ENCODE data around the gene GUCA1A. TPM values are rescaled to one million over a fixed set of nuclear protein-coding genes. Genes with fewer than 3 reads are reported as not detected.
"Not testable (repeated sequence)": the region's sequence is repeated elsewhere in the genome, so short reads cannot be mapped to it uniquely, and the experiment has no call there.

GUCA1A gene
- total RNA-seq, 1 donor from 2014 or later = not detected

- TF ChIP-seq CTCF (IDR thresholded peaks at IDR 0.05) = no peak
- H3K27me3 ChIP-seq = no peaks in the 10 kb centered on the region
- peaks cover 26% of the 10 kb centered on the region for H3K36me3 ChIP-seq
- ATAC-seq (no peak), DNase-seq (no peak)
- no peak overlapping the region for H3K4me3 ChIP-seq
- no peaks in the 10 kb centered on the region for H3K4me1 ChIP-seq
- intact Hi-C loops (cut with DNase I) = no loop called here
- no peaks in the 10 kb centered on the region for H3K9me3 ChIP-seq
- no peak overlapping the region for H3K27ac ChIP-seq
Measured at GRCh38 chr6:42203183-42203582, 30.0 kb downstream of the GUCA1A start.

GRCh38 chr6:42204768-42205282, 31.7 kb downstream of the GUCA1A start:
- Histone ChIP-seq H3K27ac (no peak overlapping the region), H3K27me3 (no peaks in the 10 kb centered on the region), H3K36me3 (peaks cover 42% of the 10 kb centered on the region), H3K9me3 (no peaks in the 10 kb centered on the region), H3K4me3 (no peak overlapping the region), H3K4me1 (no peaks in the 10 kb centered on the region)
- TF ChIP-seq CTCF (IDR thresholded peaks at IDR 0.05) = no peak
- intact Hi-C loops (cut with DNase I) = no loop called here
- DNase-seq (no peak), ATAC-seq (no peak)

GRCh38 chr6:42207559-42207958, 34.4 kb downstream of the GUCA1A start:
- H3K9me3 ChIP-seq; ATAC-seq; DNase-seq; H3K4me3 ChIP-seq; H3K27me3 ChIP-seq; H3K27ac ChIP-seq; H3K4me1 ChIP-seq; intact Hi-C loops (cut with DNase I): not testable (repeated sequence)
- H3K36me3 ChIP-seq = peaks cover 66% of the 10 kb centered on the region

- no peaks in the 10 kb centered on the region for H3K4me1 ChIP-seq
- no peaks in the 10 kb centered on the region for H3K9me3 ChIP-seq
- DNase-seq (no peak), ATAC-seq (no peak)
- no peak overlapping the region for H3K4me3 ChIP-seq
- no peak for TF ChIP-seq CTCF (IDR thresholded peaks at IDR 0.05)
- peaks cover 78% of the 10 kb centered on the region for H3K36me3 ChIP-seq
- no peaks in the 10 kb centered on the region for H3K27me3 ChIP-seq
- no peak overlapping the region for H3K27ac ChIP-seq
- intact Hi-C loops (cut with DNase I) = no loop called here
Measured at GRCh38 chr6:42210551-42210950, 37.4 kb downstream of the GUCA1A start.

GRCh38 chr6:42211726-42212125, 38.6 kb downstream of the GUCA1A start:
- Histone ChIP-seq H3K27ac (no peak overlapping the region), H3K4me1 (peaks cover 4% of the 10 kb centered on the region), H3K27me3 (no peaks in the 10 kb centered on the region), H3K4me3 (no peak overlapping the region), H3K9me3 (no peaks in the 10 kb centered on the region), H3K36me3 (peaks cover 71% of the 10 kb centered on the region)
- no peak for TF ChIP-seq CTCF (IDR thresholded peaks at IDR 0.05)
- DNase-seq = no peak
- intact Hi-C loops (cut with DNase I) = no loop called here
- no peak for ATAC-seq

- no peak for TF ChIP-seq CTCF (IDR thresholded peaks at IDR 0.05)
- Histone ChIP-seq H3K4me1 (peaks cover 9% of the 10 kb centered on the region), H3K9me3 (no peaks in the 10 kb centered on the region), H3K27me3 (no peaks in the 10 kb centered on the region), H3K36me3 (peaks cover 64% of the 10 kb centered on the region), H3K4me3 (no peak overlapping the region), H3K27ac (no peak overlapping the region)
- ATAC-seq = no peak
- intact Hi-C loops (cut with DNase I) = no loop called here
- no peak for DNase-seq
Measured at GRCh38 chr6:42212442-42212841, 39.3 kb downstream of the GUCA1A start.

GRCh38 chr6:42216495-42216894, 43.3 kb downstream of the GUCA1A start:
- intact Hi-C loops (cut with DNase I); H3K9me3 ChIP-seq; H3K27ac ChIP-seq; H3K4me3 ChIP-seq; H3K27me3 ChIP-seq; DNase-seq; H3K4me1 ChIP-seq; ATAC-seq: not testable (repeated sequence)
- peaks cover 26% of the 10 kb centered on the region for H3K36me3 ChIP-seq

All from upper lobe of right lung (tissue), 1 donor.